ENCODE data around the gene CDH23. TPM values are rescaled to one million over a fixed set of nuclear protein-coding genes. Genes with fewer than 3 reads are reported as not detected.

The CDH23 gene
- polyA plus RNA-seq, 2 of the 4 experiments (the other 2 are of a cell fraction): 1.1 to 2.3 TPM

DNA sequence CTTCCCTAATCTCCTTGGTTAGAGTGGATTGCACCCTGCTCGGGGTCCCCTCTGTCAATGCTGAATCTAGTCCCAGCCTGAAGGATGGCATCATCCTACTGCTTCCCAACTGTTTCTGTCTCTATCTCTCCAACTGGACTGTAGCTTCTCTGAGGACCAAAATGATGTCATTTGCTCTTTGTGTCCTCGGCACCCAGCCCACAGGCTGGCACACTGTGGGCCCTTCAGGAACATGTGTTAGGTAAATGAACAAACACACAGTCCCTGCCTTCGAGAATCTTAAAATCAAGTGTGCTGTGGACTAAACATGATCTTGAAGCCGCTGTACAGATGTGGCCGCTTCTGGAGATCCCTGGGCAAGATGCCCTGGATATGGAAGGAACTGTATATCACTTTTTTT is 5.0 kb upstream of the CDH23 start:
- DNase-seq (ENCODE audit: low read depth in 1 of 2, low spot score in 1 of 2): no peak
- Histone ChIP-seq H3K9me3 (no peaks in the 10 kb centered on the region), H3K4me1 (no peaks in the 10 kb centered on the region), H3K27ac (no peak overlapping the region), H3K4me2 (no peak overlapping the region), H3K4me3 (no peak overlapping the region)
- POLR2A ChIA-PET: no interaction called here
- FAIRE-seq: no peak
- WGBS (ENCODE audit: missing lambda C conversion rate): 54% methylated on average over 5 of the region's 5 CpGs
- TF ChIP-seq HDAC2 (IDR thresholded peaks at IDR 0.05) (no peak), RCOR1 (IDR thresholded peaks at IDR 0.05; ENCODE audit: low read depth, low read length) (no peak), ZFP36 (IDR thresholded peaks at IDR 0.05; ENCODE audit: borderline replicate concordance, partially characterized antibody) (no peak), TP53 (CRISPR knock-in tag; IDR thresholded peaks at IDR 0.05) (no peak), ZSCAN20 (CRISPR knock-in tag; IDR thresholded peaks at IDR 0.05) (no peak)
- TF ChIP-seq, protein P1, sequence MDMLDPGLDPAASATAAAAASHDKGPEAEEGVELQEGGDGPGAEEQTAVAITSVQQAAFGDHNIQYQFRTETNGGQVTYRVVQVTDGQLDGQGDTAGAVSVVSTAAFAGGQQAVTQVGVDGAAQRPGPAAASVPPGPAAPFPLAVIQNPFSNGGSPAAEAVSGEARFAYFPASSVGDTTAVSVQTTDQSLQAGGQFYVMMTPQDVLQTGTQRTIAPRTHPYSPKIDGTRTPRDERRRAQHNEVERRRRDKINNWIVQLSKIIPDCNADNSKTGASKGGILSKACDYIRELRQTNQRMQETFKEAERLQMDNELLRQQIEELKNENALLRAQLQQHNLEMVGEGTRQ (IDR thresholded peaks at IDR 0.05): no peak
- TF ChIP-seq, protein P2, sequence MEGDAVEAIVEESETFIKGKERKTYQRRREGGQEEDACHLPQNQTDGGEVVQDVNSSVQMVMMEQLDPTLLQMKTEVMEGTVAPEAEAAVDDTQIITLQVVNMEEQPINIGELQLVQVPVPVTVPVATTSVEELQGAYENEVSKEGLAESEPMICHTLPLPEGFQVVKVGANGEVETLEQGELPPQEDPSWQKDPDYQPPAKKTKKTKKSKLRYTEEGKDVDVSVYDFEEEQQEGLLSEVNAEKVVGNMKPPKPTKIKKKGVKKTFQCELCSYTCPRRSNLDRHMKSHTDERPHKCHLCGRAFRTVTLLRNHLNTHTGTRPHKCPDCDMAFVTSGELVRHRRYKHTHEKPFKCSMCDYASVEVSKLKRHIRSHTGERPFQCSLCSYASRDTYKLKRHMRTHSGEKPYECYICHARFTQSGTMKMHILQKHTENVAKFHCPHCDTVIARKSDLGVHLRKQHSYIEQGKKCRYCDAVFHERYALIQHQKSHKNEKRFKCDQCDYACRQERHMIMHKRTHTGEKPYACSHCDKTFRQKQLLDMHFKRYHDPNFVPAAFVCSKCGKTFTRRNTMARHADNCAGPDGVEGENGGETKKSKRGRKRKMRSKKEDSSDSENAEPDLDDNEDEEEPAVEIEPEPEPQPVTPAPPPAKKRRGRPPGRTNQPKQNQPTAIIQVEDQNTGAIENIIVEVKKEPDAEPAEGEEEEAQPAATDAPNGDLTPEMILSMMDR (IDR thresholded peaks at IDR 0.05): no peak
- TF ChIP-seq, protein P3, sequence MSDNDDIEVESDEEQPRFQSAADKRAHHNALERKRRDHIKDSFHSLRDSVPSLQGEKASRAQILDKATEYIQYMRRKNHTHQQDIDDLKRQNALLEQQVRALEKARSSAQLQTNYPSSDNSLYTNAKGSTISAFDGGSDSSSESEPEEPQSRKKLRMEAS (IDR thresholded peaks at IDR 0.05): no peak
- TF ChIP-seq, protein P4, sequence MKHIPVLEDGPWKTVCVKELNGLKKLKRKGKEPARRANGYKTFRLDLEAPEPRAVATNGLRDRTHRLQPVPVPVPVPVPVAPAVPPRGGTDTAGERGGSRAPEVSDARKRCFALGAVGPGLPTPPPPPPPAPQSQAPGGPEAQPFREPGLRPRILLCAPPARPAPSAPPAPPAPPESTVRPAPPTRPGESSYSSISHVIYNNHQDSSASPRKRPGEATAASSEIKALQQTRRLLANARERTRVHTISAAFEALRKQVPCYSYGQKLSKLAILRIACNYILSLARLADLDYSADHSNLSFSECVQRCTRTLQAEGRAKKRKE (CRISPR knock-in tag; IDR thresholded peaks at IDR 0.05; ENCODE audit: low read depth): no peak
- CTCF ChIA-PET: interaction anchor here (0.9 to 47.4 kb wide), 9 partner anchors 6 to 505 kb away, joined by 3 to 977 read pairs (median 48); partner anchors contain the start of gene SLC29A3
- ATAC-seq: no peak

DNA sequence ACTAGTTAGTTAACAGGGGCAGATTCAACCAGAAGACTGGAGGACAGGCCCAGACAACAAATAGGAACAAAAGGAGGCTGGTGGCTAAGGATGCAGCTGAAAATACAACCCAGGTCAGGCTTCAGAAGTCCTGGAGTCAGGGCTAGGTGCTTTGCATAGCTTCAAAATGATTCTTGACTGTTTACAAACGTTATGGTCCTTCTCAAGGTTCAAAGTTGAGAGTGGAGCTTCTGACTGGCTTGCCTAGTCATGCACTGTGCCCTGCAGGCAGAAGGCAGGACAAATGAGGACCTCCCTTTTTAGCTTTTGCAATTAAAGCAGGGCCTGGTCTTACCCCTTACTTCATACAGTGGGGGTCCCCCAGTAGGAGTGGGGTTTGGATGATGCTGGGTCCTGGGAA is 4.4 kb upstream of the CDH23 start:
- ChIA-PET CTCF (interaction anchor here (0.9 to 47.4 kb wide), 7 partner anchors 7 to 505 kb away, joined by 3 to 977 read pairs (median 74); partner anchors contain the start of gene SLC29A3), POLR2A (no interaction called here)
- Histone ChIP-seq H3K27ac (no peak overlapping the region), H3K4me2 (no peak overlapping the region), H3K4me1 (peaks cover under 1% of the 10 kb centered on the region; the same call in 1 of the 3 replicates), H3K4me3 (no peak overlapping the region), H3K9me3 (no peaks in the 10 kb centered on the region)
- TF ChIP-seq CHD2 (IDR thresholded peaks at IDR 0.05; ENCODE audit: low read length, partially characterized antibody): no peak
- TF ChIP-seq SMC3 (IDR thresholded peaks at IDR 0.05): no peak
- TF ChIP-seq CHD4 (IDR thresholded peaks at IDR 0.05; ENCODE audit: borderline replicate concordance): no peak
- no peak for TF ChIP-seq KDM1A (IDR thresholded peaks at IDR 0.05; ENCODE audit: low read depth)
- TF ChIP-seq NR3C1 (IDR thresholded peaks at IDR 0.05): no peak
- TF ChIP-seq ZNF302 (CRISPR knock-in tag; IDR thresholded peaks at IDR 0.05): no peak
- TF ChIP-seq HDAC2 (IDR thresholded peaks at IDR 0.05): no peak
- TF ChIP-seq MAZ (IDR thresholded peaks at IDR 0.05; ENCODE audit: borderline replicate concordance, low read depth, low read length): no peak
- TF ChIP-seq ESRRA (IDR thresholded peaks at IDR 0.05; ENCODE audit: borderline replicate concordance, low read length): no peak
- TF ChIP-seq CBX2 (IDR thresholded peaks at IDR 0.05; ENCODE audit: borderline replicate concordance, low read depth): no peak
- TF ChIP-seq EHMT2 (IDR thresholded peaks at IDR 0.05; ENCODE audit: low read depth): no peak
- no peak for TF ChIP-seq ZFP36 (IDR thresholded peaks at IDR 0.05; ENCODE audit: borderline replicate concordance, partially characterized antibody)
- TF ChIP-seq GATA3 (IDR thresholded peaks at IDR 0.05; ENCODE audit: borderline replicate concordance): no peak
- no peak for TF ChIP-seq KDM5A (IDR thresholded peaks at IDR 0.05)
- TF ChIP-seq, protein P5, sequence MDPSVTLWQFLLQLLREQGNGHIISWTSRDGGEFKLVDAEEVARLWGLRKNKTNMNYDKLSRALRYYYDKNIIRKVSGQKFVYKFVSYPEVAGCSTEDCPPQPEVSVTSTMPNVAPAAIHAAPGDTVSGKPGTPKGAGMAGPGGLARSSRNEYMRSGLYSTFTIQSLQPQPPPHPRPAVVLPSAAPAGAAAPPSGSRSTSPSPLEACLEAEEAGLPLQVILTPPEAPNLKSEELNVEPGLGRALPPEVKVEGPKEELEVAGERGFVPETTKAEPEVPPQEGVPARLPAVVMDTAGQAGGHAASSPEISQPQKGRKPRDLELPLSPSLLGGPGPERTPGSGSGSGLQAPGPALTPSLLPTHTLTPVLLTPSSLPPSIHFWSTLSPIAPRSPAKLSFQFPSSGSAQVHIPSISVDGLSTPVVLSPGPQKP (IDR thresholded peaks at IDR 0.05; ENCODE audit: low read depth, low read length): no peak
- TF ChIP-seq MYC (IDR thresholded peaks at IDR 0.05; ENCODE audit: borderline replicate concordance, low read length): no peak
- TF ChIP-seq POLR2A (IDR thresholded peaks at IDR 0.05; ENCODE audit: low read length): no peak
- TF ChIP-seq POLR2AphosphoS2 (conservative IDR thresholded peaks at IDR 0.05; ENCODE audit: low read length): no peak
- 0% methylated on average over 1 of the region's 1 CpG for WGBS (ENCODE audit: missing lambda C conversion rate)
- FAIRE-seq: no peak
- DNase-seq (ENCODE audit: low read depth in 1 of 2, low spot score in 1 of 2): no peak
- ATAC-seq: no peak

Measured in A549 (cell line).